Measurements from ENCODE around the gene TTLL7.

DNA sequence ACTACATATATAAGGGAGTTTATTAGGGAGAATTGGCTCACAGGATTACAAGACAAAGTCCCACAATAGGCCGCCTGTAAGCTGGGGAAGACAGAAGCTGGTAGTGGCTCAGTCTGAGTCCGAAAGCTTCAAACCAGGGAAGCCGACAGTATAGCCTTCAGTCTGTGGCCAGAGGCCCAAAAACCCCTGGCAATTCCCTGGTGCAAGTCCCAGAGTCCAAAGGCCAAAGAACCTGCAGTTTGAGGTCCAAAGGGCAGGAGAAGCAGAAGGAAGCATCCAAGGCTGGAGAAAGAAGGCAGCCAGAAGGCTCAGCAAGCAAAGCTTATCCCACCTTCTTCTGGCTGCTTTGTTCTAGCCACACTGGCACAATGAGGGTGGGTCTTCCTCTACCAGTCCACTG, 13.9 kb downstream of the TTLL7 start:
- no peak for TF ChIP-seq CTCF (conservative IDR thresholded peaks at IDR 0.05; ENCODE audit: low read depth in 2 of 2)
- TF ChIP-seq EZH2 (IDR thresholded peaks at IDR 0.05; ENCODE audit: low read depth, unreplicated experiment), result no peak
- TF ChIP-seq CREB1 (CRISPR knock-in tag; IDR thresholded peaks at IDR 0.05; ENCODE audit: low read depth), result no peak
- TF ChIP-seq POLR2AphosphoS5 (IDR thresholded peaks at IDR 0.05; ENCODE audit: low read depth), result no peak
- TF ChIP-seq ZNF114 (CRISPR knock-in tag; IDR thresholded peaks at IDR 0.05), result no peak
- no peak for TF ChIP-seq EZH2phosphoT487 (IDR thresholded peaks at IDR 0.05; ENCODE audit: unreplicated experiment)

Measured in GM23338 (cell line).